Endothelial cell of umbilical vein (primary cell): ENCODE measurements around the gene C8B. TPM values are rescaled to one million over a fixed set of nuclear protein-coding genes. Genes with fewer than 3 reads are reported as not detected.

ENCODE experiments used
- BruUV-seq: library from RNA; stranded (reverse); fragments of 400-500 nt; replicated peaks from 2 replicates; lab custom pipeline; 2021; lab: Mats Ljungman, UMichigan
- CTCF ChIA-PET: fragments of 300-600, 350-600 bp; sonication (Branson Sonifier 250); formaldehyde crosslinking; loops from one replicate; lab custom pipeline; 2021; ENCODE audit warnings: antibody characterized with exemption, inconsistent platforms; lab: Charles Lee
- POLR2A ChIA-PET: fragments of 300-600, 350-600 bp; sonication (Branson Sonifier 250); formaldehyde crosslinking; loops from one replicate; lab custom pipeline; 2021; ENCODE audit warnings: antibody characterized with exemption, inconsistent platforms; lab: Charles Lee
- DNase-seq: peaks from one replicate; pipeline ENCODE4 v3.0.0-alpha.2; 2011; ENCODE audit warnings: low read depth, low spot score
- FAIRE-seq: peaks from 2 replicates; lab custom pipeline; 2011; peaks lifted over from hg19 to GRCh38; lab: Jason Lieb, UNC
- H2AFZ ChIP-seq: 2 replicates; pipeline ENCODE4 v1.6.0; 2012; ENCODE audit warnings: low read depth, low read length, control low read depth, inconsistent platforms
- H3K27ac ChIP-seq: 2 replicates; pipeline ENCODE4 v1.5.1; 2011; ENCODE audit warnings: low read depth, mild to moderate bottlenecking, control low read depth, low read length, moderate library complexity; ENCODE audit not compliant: insufficient read depth
- H3K27me3 ChIP-seq, 2 experiments: 2 replicates each; pipeline versions ENCODE4 v1.6.0 to v1.6.1; 2011; ENCODE audit warnings: low read length in 2 of 2, mixed read lengths in 1 of 2; ENCODE audit not compliant: control insufficient read depth in 2 of 2, insufficient read depth in 2 of 2
- H3K36me3 ChIP-seq, 2 experiments: 2 replicates in 1 of 2; 3 replicates in 1 of 2; pipeline ENCODE4 v1.5.1; 2011; ENCODE audit warnings: low read length in 2 of 2, mild to moderate bottlenecking in 1 of 2, moderate library complexity in 1 of 2; ENCODE audit not compliant: control insufficient read depth in 2 of 2, insufficient read depth in 2 of 2; ENCODE audit errors: extremely low read depth in 1 of 2
- H3K4me1 ChIP-seq: 3 replicates; pipeline ENCODE4 v1.5.1; 2011; ENCODE audit warnings: mild to moderate bottlenecking, low read length; ENCODE audit not compliant: control insufficient read depth, insufficient read depth; ENCODE audit errors: extremely low read depth
- H3K4me2 ChIP-seq: 2 replicates; pipeline ENCODE4 v1.6.1; 2011; ENCODE audit warnings: low read length, control low read depth, mixed read lengths; ENCODE audit not compliant: insufficient read depth
- H3K4me3 ChIP-seq, 3 experiments: fragments of 200-600 bp in 1 of 3; sonication (generic), shearing (Covaris generic) in 1 of 3; replicated peaks in 1 of 3; 2 replicates each; pipeline ENCODE4 v1.5.1; 2011 to 2016; ENCODE audit warnings: control low read depth in 3 of 3, low read length in 3 of 3, mild to moderate bottlenecking in 2 of 3, inconsistent platforms in 1 of 3, low read depth in 1 of 3, moderate library complexity in 1 of 3; ENCODE audit not compliant: insufficient read depth in 1 of 3
- H3K79me2 ChIP-seq: 2 replicates; pipeline ENCODE4 v1.6.0; 2012; ENCODE audit warnings: low read length, inconsistent platforms; ENCODE audit not compliant: control insufficient read depth, insufficient read depth
- H3K9ac ChIP-seq: replicated peaks from 2 replicates; pipeline ENCODE3; 2011; ENCODE audit warnings: low read length, control low read depth; ENCODE audit not compliant: insufficient read depth; ENCODE audit errors: extremely low read depth
- H3K9me1 ChIP-seq: replicated peaks from 3 replicates; pipeline ENCODE4 v1.6.0; 2011; ENCODE audit warnings: mild to moderate bottlenecking, low read length; ENCODE audit not compliant: control insufficient read depth, insufficient read depth; ENCODE audit errors: extremely low read depth
- H3K9me3 ChIP-seq: replicated peaks from 2 replicates; pipeline ENCODE4 v1.5.1; 2012; ENCODE audit warnings: low read length, inconsistent platforms; ENCODE audit not compliant: control insufficient read depth, insufficient read depth
- H4K20me1 ChIP-seq: replicated peaks from 2 replicates; pipeline ENCODE3; 2011; ENCODE audit warnings: mild to moderate bottlenecking, low read length; ENCODE audit not compliant: control insufficient read depth, insufficient read depth; ENCODE audit errors: extremely low read depth
- CTCF ChIP-seq, 2 donors: IDR thresholded peaks; 1 replicate in 1 of 2; 2 replicates in 1 of 2; pipeline ENCODE4 v1.5.1; 2011; ENCODE audit warnings: low read length in 2 of 2, mild to moderate bottlenecking in 2 of 2, moderate library complexity in 2 of 2, control low read depth in 1 of 2, inconsistent platforms in 1 of 2, low read depth in 1 of 2; ENCODE audit not compliant: insufficient read depth in 1 of 2; ENCODE audit errors: extremely low read depth in 1 of 2
- EZH2 ChIP-seq: IDR thresholded peaks from 2 replicates; pipeline ENCODE4 v1.6.1; 2012; ENCODE audit warnings: borderline replicate concordance, low read depth, mild to moderate bottlenecking, moderate library complexity, low read length, inconsistent platforms; ENCODE audit not compliant: severe bottlenecking
- FOS ChIP-seq: IDR thresholded peaks from 2 replicates; pipeline ENCODE4 v1.6.1; 2011; ENCODE audit warnings: mild to moderate bottlenecking, low read length, moderate library complexity, borderline replicate concordance; ENCODE audit not compliant: insufficient read depth
- GATA2 ChIP-seq: IDR thresholded peaks from 2 replicates; pipeline ENCODE4 v1.7.0; 2011; ENCODE audit warnings: low read depth, mild to moderate bottlenecking, moderate library complexity, mixed read lengths, low read length; ENCODE audit not compliant: insufficient read length, insufficient read depth
- JUN ChIP-seq: IDR thresholded peaks from 2 replicates; pipeline ENCODE4 v1.6.1; 2011; ENCODE audit warnings: borderline replicate concordance, low read depth; ENCODE audit not compliant: insufficient read length, insufficient read depth
- MYC ChIP-seq: IDR thresholded peaks from one replicate; pipeline ENCODE4 v1.6.1; 2011; ENCODE audit warnings: mild to moderate bottlenecking, low read depth, low read length
- POLR2A ChIP-seq: IDR thresholded peaks from 2 replicates; pipeline ENCODE4 v1.6.1; 2012; ENCODE audit warnings: low read depth, mild to moderate bottlenecking, control low read depth, low read length
- POLR2AphosphoS5 ChIP-seq: IDR thresholded peaks from 2 replicates; pipeline ENCODE4 v1.6.1; 2012; ENCODE audit warnings: low read depth, mild to moderate bottlenecking, control low read depth, low read length, moderate library complexity; ENCODE audit not compliant: insufficient read depth
- dilution Hi-C: fragments of 300-500 bp; cut with MboI; formaldehyde crosslinking; loops from one replicate; pipeline ENCODE4 v1.15.0; 2019; ENCODE audit warnings: low sequenced_read_pairs; ENCODE audit not compliant: extremely low pct_ligation_motif_present
- intact Hi-C: fragments of 100-400 bp; cut with micrococcal nuclease; formaldehyde crosslinking; loops from one replicate; pipeline ENCODE4 v1.10.0; 2022
- polyA plus RNA-seq, 4 experiments: library from polyadenylated mRNA; depleted of rRNA in 3 of 4; stranded (reverse) in 3 of 4; unstranded in 1 of 4; fragments of >200 nt; gene quantifications; 2 replicates each; pipeline versions ENCODE4 v1.2.1 to v1.2.3, GENCODE V29; 2011 to 2012; ENCODE audit warnings: missing spikeins in 1 of 4
- total RNA-seq: library from RNA; stranded (reverse); gene quantifications from 2 replicates; pipeline ENCODE4 v1.2.3, GENCODE V29; 2021
- TF ChIP-seq, protein P1 (sequence below): IDR thresholded peaks from 2 replicates; pipeline ENCODE4 v1.6.1; 2011; ENCODE audit not compliant: insufficient read depth, insufficient read length

The C8B gene
- total and polyA plus RNA-seq, 2 donors (not counting 3 experiments of a cell fraction or from before 2014, with no cell fraction given), result not detected

- no peaks in the 10 kb centered on the region for H3K9me1 ChIP-seq
- no peaks in the 10 kb centered on the region for H3K27me3 ChIP-seq
- no peaks in the 10 kb centered on the region for H3K4me1 ChIP-seq
- no peak overlapping the region for H3K27ac ChIP-seq
- no peak overlapping the region for H3K9ac ChIP-seq
- DNase-seq, result no peak
- H3K4me3 ChIP-seq, result no peak overlapping the region
- no peak overlapping the region for H2AFZ ChIP-seq
- ChIA-PET POLR2A (no interaction called here), CTCF (no interaction called here)
- H4K20me1 ChIP-seq, result no peaks in the 10 kb centered on the region
- no TSS peak for BruUV-seq
- dilution Hi-C loops, result no loop called here
- H3K79me2 ChIP-seq, result no peaks in the 10 kb centered on the region
- H3K4me2 ChIP-seq, result no peak overlapping the region
- no peaks in the 10 kb centered on the region for H3K36me3 ChIP-seq
- no peak for FAIRE-seq
- TF ChIP-seq, protein P1, sequence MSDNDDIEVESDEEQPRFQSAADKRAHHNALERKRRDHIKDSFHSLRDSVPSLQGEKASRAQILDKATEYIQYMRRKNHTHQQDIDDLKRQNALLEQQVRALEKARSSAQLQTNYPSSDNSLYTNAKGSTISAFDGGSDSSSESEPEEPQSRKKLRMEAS, result no peak
- no peak for TF ChIP-seq JUN
- no peak for TF ChIP-seq POLR2AphosphoS5
- TF ChIP-seq MYC, result no peak
- no peak for TF ChIP-seq POLR2A
- TF ChIP-seq FOS, result no peak
- no peak for TF ChIP-seq CTCF (IDR thresholded peaks at IDR 0.05; ENCODE audit: extremely low read depth in 1 of 2, insufficient read depth in 1 of 2, low read depth in 1 of 2, low read length in 2 of 2)
- TF ChIP-seq GATA2, result no peak
- no peak for TF ChIP-seq EZH2
- H3K9me3 ChIP-seq, result no peaks in the 10 kb centered on the region
- intact Hi-C loops, result no loop called here
Observed at GRCh38 chr1:56931211-56931610, 34.6 kb downstream of the C8B start.
